ENCODE results near the gene CTAG1B. TPM values are rescaled to one million over a fixed set of nuclear protein-coding genes. Genes with fewer than 3 reads are reported as not detected.

CTAG1B gene
- total RNA-seq, 1 experiment from 2014 or later = not detected

DNA sequence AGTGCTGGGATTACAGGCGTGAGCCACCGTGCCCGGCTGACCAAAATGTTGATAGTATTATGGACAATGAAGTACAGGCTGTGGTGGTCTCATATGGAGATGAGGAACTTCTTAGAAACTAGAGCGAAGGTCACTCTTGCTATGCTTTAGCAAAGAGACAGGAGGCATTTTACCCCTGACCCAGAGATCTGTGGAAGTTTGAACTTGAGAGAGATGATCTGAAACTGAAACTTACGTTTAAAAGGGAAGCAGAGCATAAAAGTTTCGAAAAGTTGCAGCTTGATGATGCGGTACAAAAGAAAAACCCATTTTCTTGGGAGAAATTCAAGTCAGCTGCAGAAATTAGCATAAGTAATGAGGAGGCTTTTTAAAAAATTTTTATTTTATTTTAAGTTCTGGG is 42.8 kb upstream of the CTAG1B start (continued):
- no peak for TF ChIP-seq POLR2A (IDR thresholded peaks at IDR 0.05; ENCODE audit: borderline replicate concordance, extremely low read depth, insufficient read depth, insufficient read length)

DNA sequence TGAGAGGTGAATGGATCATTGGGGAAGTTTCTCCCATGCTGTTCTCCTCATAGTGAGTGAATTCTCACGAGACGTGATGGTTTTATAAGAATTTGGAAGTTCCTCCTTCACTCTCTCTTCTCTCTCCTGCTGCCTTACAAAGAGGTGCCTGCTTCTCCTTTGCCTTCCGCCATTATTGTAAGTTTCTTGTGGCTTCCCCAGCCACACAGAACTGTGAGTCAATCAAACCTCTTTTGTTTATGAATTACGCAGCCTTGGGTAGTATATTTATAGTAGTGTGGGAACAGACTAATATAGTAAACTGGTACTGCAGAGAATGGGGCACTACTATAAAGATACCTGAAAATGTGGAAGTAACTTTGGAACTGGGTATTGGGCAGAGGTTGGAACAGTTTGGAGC is 42.1 kb upstream of the CTAG1B start:
- no peak for DNase-seq (ENCODE audit: low read depth, low spot score)
- H3K4me1 ChIP-seq (ENCODE audit: control insufficient read depth in 1 of 2, insufficient read depth in 2 of 2, low read length in 2 of 2) = no peaks in the 10 kb centered on the region
- H3K4me2 ChIP-seq (ENCODE audit: low read length) = no peak overlapping the region
- no peaks in the 10 kb centered on the region for H3K9me2 ChIP-seq (ENCODE audit: insufficient read depth)
- H3K9ac ChIP-seq (ENCODE audit: low read length) = no peak overlapping the region
- no peak for ATAC-seq
- no peak overlapping the region for H2AFZ ChIP-seq (ENCODE audit: low read depth, low read length, poor library complexity, severe bottlenecking)
- no peaks in the 10 kb centered on the region for H3K9me3 ChIP-seq (ENCODE audit: control insufficient read depth in 1 of 2, insufficient read depth in 1 of 2, low read depth in 1 of 2, low read length in 2 of 2)
- no peak for TF ChIP-seq YY1 (IDR thresholded peaks at IDR 0.05; ENCODE audit: extremely low read depth, insufficient replicate concordance, low read depth, low read length)
- no TSS peak for BruUV-seq (replicated peaks)
- no peak overlapping the region for H3K4me3 ChIP-seq (replicated peaks in 1 of 2; ENCODE audit: low read depth in 1 of 2, low read length in 2 of 2)
- POLR2A ChIA-PET = no interaction called here
- no peaks in the 10 kb centered on the region for H3K79me2 ChIP-seq (ENCODE audit: insufficient read depth, low read length)
- RAD21 ChIA-PET (ENCODE audit: low non-redundant PET in 1 of 2, low total read pairs in 2 of 2, uncharacterized antibody in 2 of 2, unreplicated experiment in 2 of 2) = no interaction called here
- CTCF ChIA-PET = no interaction called here
- H3K27ac ChIP-seq (ENCODE audit: low read depth, low read length) = no peak overlapping the region
- intact Hi-C loops (cut with micrococcal nuclease) = no loop called here
- H3K27me3 ChIP-seq (ENCODE audit: insufficient read depth, low read length) = no peaks in the 10 kb centered on the region
- no peaks in the 10 kb centered on the region for H4K20me1 ChIP-seq (ENCODE audit: insufficient read depth)
- H3K36me3 ChIP-seq (ENCODE audit: control insufficient read depth in 1 of 2, insufficient read depth in 2 of 2, low read length in 2 of 2) = no peaks in the 10 kb centered on the region

DNA sequence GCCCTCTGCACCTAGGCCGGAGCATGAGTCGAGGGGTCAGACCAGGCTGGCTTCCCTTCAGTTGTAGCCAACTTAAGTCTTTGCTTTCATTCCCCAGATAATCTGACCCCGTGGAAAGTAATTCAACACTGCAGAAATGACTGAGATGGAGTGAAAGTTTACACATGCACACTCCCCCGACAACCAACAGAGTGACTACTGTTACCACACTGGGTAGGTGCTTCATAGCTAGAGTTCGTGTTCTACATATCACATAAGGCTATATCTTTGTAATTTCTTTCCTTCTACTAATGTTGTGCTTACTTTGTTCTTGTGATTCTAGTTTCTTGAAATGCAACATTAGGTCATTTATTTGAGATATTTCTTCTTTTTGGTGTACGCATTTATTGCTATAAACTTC is 41.5 kb upstream of the CTAG1B start:
- Histone ChIP-seq H3K4me1 (ENCODE audit: control insufficient read depth in 1 of 2, insufficient read depth in 2 of 2, low read length in 2 of 2) (no peaks in the 10 kb centered on the region), H4K20me1 (ENCODE audit: insufficient read depth) (no peaks in the 10 kb centered on the region), H2AFZ (ENCODE audit: low read depth, low read length, poor library complexity, severe bottlenecking) (no peak overlapping the region), H3K27me3 (ENCODE audit: insufficient read depth, low read length) (no peaks in the 10 kb centered on the region), H3K9ac (ENCODE audit: low read length) (no peak overlapping the region), H3K4me3 (replicated peaks in 1 of 2; ENCODE audit: low read depth in 1 of 2, low read length in 2 of 2) (no peak overlapping the region), H3K9me3 (ENCODE audit: control insufficient read depth in 1 of 2, insufficient read depth in 1 of 2, low read depth in 1 of 2, low read length in 2 of 2) (no peaks in the 10 kb centered on the region), H3K4me2 (ENCODE audit: low read length) (no peak overlapping the region), H3K36me3 (ENCODE audit: control insufficient read depth in 1 of 2, insufficient read depth in 2 of 2, low read length in 2 of 2) (no peaks in the 10 kb centered on the region), H3K27ac (ENCODE audit: low read depth, low read length) (no peak overlapping the region), H3K9me2 (ENCODE audit: insufficient read depth) (no peaks in the 10 kb centered on the region), H3K79me2 (ENCODE audit: insufficient read depth, low read length) (no peaks in the 10 kb centered on the region)
- ChIA-PET POLR2A (no interaction called here), RAD21 (ENCODE audit: low non-redundant PET in 1 of 2, low total read pairs in 2 of 2, uncharacterized antibody in 2 of 2, unreplicated experiment in 2 of 2) (no interaction called here), CTCF (no interaction called here)
- DNase-seq (ENCODE audit: low read depth, low spot score) (no peak), ATAC-seq (no peak)
- no peak for TF ChIP-seq ELF1 (IDR thresholded peaks at IDR 0.05; ENCODE audit: borderline replicate concordance, low read depth)
- no peak for TF ChIP-seq ZFX (IDR thresholded peaks at IDR 0.05)
- TF ChIP-seq, protein P1, sequence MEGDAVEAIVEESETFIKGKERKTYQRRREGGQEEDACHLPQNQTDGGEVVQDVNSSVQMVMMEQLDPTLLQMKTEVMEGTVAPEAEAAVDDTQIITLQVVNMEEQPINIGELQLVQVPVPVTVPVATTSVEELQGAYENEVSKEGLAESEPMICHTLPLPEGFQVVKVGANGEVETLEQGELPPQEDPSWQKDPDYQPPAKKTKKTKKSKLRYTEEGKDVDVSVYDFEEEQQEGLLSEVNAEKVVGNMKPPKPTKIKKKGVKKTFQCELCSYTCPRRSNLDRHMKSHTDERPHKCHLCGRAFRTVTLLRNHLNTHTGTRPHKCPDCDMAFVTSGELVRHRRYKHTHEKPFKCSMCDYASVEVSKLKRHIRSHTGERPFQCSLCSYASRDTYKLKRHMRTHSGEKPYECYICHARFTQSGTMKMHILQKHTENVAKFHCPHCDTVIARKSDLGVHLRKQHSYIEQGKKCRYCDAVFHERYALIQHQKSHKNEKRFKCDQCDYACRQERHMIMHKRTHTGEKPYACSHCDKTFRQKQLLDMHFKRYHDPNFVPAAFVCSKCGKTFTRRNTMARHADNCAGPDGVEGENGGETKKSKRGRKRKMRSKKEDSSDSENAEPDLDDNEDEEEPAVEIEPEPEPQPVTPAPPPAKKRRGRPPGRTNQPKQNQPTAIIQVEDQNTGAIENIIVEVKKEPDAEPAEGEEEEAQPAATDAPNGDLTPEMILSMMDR (IDR thresholded peaks at IDR 0.05 in 2 of 3, conservative IDR thresholded peaks at IDR 0.05 in 1 of 3; ENCODE audit: borderline replicate concordance in 1 of 3, insufficient read depth in 1 of 3, low read depth in 2 of 3, low read length in 2 of 3) = no peak
- TF ChIP-seq SIN3A (IDR thresholded peaks at IDR 0.05; ENCODE audit: low read depth) = no peak
- TF ChIP-seq TCF7L2 (IDR thresholded peaks at IDR 0.05; ENCODE audit: borderline replicate concordance, extremely low read depth, insufficient read depth, insufficient read length) = no peak
- TF ChIP-seq, protein P2, sequence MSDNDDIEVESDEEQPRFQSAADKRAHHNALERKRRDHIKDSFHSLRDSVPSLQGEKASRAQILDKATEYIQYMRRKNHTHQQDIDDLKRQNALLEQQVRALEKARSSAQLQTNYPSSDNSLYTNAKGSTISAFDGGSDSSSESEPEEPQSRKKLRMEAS (IDR thresholded peaks at IDR 0.05) = no peak
- no peak for TF ChIP-seq YY1 (IDR thresholded peaks at IDR 0.05; ENCODE audit: extremely low read depth, insufficient replicate concordance, low read depth, low read length)
- no peak for TF ChIP-seq EZH2phosphoT487 (IDR thresholded peaks at IDR 0.05; ENCODE audit: borderline replicate concordance)
- TF ChIP-seq CEBPB (IDR thresholded peaks at IDR 0.05; ENCODE audit: low read depth) = no peak
- no peak for TF ChIP-seq ZNF274 (IDR thresholded peaks at IDR 0.05; ENCODE audit: low read depth, low read length)
- TF ChIP-seq EZH2 (IDR thresholded peaks at IDR 0.05) = no peak
- TF ChIP-seq, protein P3, sequence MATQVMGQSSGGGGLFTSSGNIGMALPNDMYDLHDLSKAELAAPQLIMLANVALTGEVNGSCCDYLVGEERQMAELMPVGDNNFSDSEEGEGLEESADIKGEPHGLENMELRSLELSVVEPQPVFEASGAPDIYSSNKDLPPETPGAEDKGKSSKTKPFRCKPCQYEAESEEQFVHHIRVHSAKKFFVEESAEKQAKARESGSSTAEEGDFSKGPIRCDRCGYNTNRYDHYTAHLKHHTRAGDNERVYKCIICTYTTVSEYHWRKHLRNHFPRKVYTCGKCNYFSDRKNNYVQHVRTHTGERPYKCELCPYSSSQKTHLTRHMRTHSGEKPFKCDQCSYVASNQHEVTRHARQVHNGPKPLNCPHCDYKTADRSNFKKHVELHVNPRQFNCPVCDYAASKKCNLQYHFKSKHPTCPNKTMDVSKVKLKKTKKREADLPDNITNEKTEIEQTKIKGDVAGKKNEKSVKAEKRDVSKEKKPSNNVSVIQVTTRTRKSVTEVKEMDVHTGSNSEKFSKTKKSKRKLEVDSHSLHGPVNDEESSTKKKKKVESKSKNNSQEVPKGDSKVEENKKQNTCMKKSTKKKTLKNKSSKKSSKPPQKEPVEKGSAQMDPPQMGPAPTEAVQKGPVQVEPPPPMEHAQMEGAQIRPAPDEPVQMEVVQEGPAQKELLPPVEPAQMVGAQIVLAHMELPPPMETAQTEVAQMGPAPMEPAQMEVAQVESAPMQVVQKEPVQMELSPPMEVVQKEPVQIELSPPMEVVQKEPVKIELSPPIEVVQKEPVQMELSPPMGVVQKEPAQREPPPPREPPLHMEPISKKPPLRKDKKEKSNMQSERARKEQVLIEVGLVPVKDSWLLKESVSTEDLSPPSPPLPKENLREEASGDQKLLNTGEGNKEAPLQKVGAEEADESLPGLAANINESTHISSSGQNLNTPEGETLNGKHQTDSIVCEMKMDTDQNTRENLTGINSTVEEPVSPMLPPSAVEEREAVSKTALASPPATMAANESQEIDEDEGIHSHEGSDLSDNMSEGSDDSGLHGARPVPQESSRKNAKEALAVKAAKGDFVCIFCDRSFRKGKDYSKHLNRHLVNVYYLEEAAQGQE (IDR thresholded peaks at IDR 0.05; ENCODE audit: low read depth) = no peak
- BruUV-seq (replicated peaks) = no TSS peak
- intact Hi-C loops (cut with micrococcal nuclease) = no loop called here
